HK-2 (cell line): ENCODE measurements around the gene FAM20C.

Experiments
- DNase-seq: peaks from one replicate; pipeline ENCODE4 v3.0.0-alpha.2; 2018; ENCODE audit not compliant: unreplicated experiment

The FAM20C gene

DNA sequence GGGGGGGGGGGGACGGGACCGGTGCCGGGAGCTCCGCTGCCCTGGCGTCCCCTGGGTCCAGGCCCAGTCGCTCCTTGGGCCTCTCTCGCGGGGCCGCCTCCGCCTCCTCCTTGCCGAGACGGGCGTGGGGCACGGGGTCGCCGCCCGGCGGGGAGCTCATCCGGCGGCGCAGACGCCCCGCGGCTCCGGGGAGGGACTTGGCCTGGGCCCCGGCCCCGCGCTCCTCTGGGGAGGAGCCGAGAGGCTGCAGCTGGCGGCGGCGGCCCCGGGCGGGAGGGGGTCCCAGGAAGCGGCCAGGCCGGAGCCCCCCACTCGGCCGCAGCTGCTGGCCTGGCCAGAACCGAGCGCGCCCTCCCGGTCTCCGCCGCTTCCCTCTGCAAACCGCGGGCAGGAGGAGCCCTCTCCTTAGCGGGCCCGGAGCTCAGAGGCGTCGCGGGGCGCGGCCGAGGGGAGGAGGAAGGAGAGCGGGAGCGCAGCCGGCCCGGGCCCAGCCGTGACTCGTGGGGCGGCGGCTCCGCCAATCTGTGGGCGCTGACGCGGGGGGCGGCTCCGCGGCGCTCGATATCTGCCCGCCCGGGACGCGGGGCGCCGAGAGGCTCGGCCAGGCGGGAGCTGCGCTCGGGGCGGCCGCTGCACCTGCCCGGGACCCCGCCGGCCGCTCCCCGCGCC is at the start of gene FAM20C:
Gene FAM20C, plus strand, starts transcription at position 591 of the 669 bp plus-strand sequence. CDS start 629 bp downstream, outside the sequence.
- peak; percentile 77 for DNase-seq

DNA sequence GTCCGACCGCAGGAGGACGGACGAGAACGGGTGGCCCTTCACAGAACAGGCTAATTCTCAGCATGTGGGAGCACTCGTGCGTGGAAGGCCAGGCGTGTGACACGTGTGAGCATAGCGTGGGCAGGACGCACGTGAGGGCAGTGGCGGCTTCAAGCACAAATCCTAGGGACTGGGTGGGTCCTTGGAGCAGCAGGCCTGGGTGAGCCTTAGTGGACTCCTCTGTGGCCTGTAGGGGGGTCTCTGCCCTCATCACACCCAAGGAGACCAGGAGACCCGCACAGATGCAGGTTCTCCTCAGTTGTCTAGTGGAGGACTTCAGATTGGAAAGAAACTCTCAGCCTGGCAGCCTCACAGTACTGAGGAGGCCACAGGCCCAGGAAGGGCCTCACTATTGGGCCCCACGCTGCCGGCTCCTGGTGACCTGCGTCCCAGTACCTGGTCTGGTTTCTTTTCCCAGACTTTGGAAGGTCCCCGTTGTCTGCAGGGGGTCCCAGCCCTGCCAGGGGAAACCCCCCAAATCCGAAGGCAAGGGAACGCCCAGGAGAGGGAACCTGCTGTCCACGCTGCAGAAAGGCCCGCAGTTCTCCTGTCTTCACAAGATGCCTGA is 49.1 kb upstream of the FAM20C start:
- DNase-seq: no peak

- no peak for DNase-seq
These were observed 48.4 kb upstream of the FAM20C start for GRCh38 chr7:143811-144453.

- no peak for DNase-seq
These were observed 47.9 kb upstream of the FAM20C start for GRCh38 chr7:144454-144826.

- no peak for DNase-seq
These were observed 46.5 kb upstream of the FAM20C start for GRCh38 chr7:145863-146262.

DNA sequence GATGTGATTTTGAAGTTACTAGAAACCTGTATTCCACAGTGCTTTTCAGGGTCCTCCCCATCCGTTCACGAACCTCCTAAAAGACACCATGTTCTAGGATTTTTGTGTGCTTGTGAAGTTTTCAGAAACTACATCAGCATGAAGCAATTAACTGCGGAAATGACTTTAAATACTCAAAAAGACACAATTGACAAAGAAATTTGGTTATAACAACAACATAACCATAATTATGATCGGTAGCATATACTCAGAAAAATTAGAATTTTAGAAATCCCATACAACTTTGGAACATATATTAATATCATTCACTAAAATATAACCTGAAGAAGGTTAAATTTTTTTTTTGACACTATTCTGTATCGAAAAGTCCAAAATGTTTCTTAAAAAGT is 43.8 kb upstream of the FAM20C start:
- DNase-seq: no peak

DNA sequence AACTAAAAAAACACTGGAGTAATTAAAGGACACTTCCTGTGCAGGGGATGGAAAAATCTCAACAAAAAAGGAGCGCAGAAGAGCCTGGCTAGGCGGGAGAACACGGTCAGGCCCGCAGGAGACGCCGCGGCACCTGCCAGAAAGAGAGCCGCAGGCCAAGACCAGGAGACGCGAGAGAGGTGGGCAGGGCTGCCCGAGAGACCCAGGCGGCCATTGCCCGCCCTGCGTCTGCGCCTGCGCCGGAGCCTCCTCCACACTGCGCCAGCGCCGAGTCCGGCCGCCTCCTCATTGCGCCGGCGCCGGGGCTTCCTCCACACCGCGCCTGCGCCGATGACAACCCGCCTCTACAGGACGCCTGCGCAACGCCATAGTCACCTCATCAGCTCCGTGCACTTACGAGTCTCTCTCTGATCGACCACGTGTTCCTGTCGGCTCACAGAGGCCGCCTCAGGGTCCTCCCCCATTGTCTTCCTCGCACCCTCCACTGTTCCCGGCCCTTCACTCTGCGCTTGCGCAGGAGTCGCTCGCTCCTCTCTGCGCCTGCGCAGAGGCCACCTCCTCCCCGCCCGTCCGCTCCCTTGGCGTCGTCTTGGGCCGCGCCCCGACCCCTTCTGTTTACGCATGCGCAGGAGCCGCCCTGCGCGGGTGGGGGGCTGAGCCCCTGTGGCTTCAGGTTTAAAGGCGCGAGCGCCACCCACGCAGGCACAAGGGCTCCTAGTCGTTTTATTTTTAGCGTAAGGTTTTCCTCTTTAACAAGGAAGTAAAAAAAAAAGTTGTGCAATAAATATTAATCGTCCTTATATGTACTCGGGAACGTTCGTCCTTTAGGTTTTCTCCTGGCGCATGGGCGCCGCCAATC is 43.2 kb upstream of the FAM20C start:
- peak; percentile 98 for DNase-seq

GRCh38 chr7:149791-150636 is 42.4 kb upstream of the FAM20C start:
- peak; percentile 82 for DNase-seq

DNA sequence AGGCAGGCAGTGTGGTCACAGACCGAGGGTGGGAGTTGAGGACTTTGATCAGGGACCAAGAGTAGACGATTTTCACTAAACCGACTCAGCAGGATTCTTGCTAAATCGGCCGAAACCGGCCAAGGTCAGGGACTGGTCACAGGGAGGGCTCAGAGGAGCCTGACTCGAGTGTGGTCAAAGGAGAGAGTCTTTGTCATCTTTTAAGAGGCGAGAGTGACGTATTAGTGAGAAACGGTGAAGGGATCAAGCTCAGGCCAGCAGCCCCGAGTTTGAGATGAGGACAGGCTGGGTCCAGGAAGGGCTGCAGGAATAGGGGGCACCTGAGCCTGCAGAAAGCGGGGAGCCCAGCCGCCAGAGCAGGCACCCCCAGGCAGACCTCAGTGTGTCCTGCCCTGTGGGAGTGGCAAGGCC is 41.6 kb upstream of the FAM20C start:
- peak; percentile 78 for DNase-seq

- DNase-seq: no peak
These were observed 40.9 kb upstream of the FAM20C start for GRCh38 chr7:151346-152050.

DNA sequence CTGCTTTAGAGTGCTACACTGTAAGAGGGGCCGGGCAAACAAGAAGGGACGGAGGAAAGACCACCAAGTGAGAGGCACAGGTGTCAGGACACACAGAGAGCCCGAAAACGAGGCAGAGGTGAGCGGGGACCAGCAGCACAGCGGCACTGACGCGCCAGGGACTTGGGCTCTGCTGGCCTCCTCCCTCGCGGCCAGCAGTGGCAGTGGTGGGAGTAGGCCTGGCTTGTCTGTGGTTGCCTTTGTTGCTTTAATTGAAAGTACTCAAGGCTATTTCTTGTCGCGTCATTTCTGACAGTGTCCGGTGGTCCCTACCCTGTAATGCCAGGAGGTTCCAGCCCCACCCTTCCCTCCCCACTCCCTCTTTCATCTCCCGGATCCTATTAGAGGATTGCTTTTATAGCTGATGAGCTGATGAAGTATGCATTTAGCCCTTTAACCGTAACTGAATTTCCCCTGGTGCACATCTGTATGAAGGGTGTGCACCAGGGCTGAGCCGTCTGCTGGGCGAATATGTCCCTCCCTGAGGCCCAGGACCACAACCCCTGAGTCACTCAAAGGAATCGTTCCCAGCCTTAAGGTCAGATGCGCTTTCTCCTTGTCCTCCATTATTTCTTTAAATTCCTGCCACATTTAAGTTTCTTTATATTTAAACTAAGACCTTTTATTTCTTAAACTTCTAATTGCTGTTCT is 39.5 kb upstream of the FAM20C start:
- DNase-seq: no peak

DNA sequence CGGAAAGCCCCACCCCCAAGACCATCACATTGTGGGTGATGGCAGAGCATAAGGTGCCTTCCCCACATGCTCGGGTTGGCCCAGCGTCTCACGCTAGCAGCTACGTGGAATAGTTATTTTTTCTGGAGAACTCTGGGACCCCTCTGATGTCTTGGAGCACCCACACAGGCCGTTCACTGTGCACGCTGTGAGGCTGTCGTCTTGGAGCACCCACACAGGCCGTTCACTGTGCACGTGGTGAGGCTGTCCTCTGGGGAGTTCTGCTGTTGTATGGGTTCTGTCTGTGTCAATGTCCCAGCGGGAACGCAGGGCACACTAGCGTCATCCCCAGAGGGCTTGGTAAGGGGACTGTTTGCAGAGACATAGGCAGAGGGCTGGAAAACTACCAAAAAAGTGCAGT is 38.8 kb upstream of the FAM20C start:
- DNase-seq: no peak

- DNase-seq: no peak
These were observed 38.1 kb upstream of the FAM20C start for GRCh38 chr7:154096-154799.

DNA sequence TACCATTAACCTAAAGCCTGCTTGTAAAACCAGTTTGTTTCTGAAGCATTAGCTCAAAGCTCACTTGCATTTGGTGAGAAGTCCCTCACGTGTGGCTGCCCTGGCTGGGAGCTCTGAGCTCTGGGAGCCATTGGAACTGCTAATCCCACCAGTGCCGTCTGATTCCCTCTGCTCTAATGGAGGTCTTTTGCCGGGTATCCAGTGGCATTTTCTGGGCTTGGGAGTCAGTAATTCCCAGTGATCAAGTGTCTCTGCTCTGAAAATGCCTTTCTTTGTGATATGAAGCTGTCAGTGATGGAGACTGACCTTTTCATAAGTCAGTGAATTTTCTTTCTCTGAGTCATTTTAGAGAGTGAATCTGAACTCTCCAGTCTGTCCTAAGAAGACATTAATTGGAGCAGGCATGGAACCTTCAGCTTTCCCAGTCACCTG is 36.9 kb upstream of the FAM20C start:
- DNase-seq: no peak

DNA sequence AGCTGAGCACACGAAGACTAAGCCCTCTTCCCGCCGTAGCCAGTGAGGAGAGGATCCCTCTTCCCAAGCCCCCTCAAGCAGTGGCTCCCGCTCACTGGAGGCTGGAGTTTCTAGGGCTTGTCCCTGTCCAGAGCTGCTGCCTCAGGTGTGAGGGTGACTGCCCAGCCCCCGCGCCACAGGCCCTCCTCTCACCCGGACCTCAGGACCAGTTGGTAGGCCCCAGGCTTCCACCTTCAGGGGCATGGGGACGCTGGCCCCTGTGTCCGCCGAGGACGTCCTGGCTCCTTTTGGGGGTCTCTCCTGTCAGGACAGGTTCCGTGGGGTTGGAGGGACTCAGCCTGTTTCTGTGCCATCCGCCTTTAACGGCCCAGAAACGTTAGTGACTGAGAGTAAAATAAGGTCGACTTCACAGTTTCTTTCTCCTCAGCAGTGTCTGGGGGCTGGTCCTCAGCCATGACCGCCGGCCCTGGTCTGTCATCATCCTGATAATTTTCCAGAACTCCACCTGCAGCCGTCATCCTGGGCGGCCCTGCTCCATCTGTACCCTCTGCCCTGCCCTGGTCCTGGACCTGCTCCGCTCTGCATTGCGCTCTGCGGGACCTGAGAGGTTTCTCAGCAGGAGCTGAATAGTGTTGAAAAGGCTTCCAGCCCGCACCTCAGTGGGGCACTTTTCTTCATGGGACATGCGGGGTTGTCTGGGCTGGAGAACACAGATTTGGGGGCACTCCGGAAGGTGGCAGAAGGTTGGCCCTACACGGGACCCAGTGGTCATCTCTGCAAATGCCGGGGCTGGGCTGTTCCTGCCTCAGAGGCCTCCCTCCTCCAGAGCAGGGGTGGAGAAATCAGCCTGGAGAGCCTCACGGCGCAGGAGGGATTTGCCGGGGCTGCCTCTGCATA is 36.0 kb upstream of the FAM20C start:
- DNase-seq: no peak

DNA sequence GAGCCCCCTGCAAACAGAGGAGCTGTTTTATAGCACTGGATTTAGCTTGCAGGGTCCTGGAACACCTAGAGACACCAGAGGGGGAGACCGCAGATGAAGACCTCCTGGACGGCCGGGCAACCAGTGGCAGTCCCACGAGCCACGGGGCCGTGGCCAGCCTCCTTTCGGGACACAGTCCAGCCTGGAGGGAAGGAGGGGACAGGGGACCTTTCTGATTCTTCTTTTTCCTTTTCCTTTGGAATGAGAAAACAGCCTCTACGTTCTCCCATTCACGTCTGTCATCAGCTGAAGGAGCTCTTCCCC is 35.4 kb upstream of the FAM20C start:
- DNase-seq: no peak

DNA sequence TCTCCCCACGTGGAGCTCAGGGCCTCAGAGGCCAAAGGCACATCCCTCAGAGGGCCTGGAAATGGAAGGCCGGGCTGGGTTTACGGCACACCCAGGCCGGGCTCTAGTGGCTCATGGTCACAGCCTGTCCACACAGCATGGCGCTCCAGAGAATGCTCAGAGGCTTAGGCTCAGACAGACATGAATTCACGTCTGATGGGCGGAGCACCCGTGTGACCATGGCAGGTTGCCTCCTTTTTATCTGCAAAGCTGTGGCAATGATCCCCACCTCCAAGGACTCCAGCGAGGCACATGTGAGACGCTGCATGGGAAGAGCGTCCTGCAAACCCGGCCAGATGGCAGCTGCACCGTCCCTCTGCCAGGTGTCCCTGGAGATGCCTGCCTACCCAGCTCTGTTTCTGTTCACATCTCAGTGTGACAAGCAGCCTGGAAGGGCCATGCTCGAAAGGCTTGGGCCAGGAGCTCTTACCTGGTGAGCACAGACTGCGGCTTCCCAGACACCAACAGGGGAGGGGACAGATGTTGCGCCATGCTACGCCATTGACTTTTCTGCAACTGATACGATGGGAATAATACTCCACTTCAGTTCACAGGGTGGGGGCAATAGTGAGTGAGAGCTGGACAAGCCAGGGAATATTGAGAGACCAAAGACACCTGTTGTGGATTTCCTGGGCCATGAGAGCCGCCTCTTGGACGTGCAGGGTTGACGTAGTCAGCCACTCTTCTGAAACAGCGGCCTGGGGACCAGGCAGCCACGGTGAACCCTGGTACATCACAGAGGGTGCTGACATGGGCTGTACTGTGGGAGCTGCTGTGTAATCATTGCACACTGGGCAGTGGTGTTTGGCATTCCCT is 34.4 kb upstream of the FAM20C start:
- no peak for DNase-seq

GRCh38 chr7:158771-159170 is 33.6 kb upstream of the FAM20C start:
- DNase-seq: no peak
